Mesenchymal stem cell (in vitro differentiated cells and primary cell): ENCODE results near the gene ACAP1. TPM values are rescaled to one million over a fixed set of nuclear protein-coding genes. Genes with fewer than 3 reads are reported as not detected.

Source experiments
- DNase-seq: peaks from one replicate; pipeline ENCODE4 v3.0.0-alpha.2; 2013
- H2AFZ ChIP-seq: one replicate; pipeline ENCODE4 v1.6.1; 2013; ENCODE audit warnings: low read depth, mild to moderate bottlenecking, control low read depth, inconsistent platforms, low read length, moderate library complexity
- H2AK5ac ChIP-seq: 2 replicates; pipeline ENCODE4 v1.6.1; 2013; ENCODE audit warnings: low read length, moderate library complexity, mild to moderate bottlenecking, inconsistent platforms; ENCODE audit not compliant: severe bottlenecking
- H2BK120ac ChIP-seq: one replicate; pipeline ENCODE4 v1.6.1; 2013; ENCODE audit warnings: low read depth, mild to moderate bottlenecking, inconsistent platforms, low read length, moderate library complexity
- H2BK12ac ChIP-seq, 2 experiments: one replicate each; pipeline ENCODE4 v1.6.1; 2013; ENCODE audit warnings: inconsistent platforms in 2 of 2, low read length in 2 of 2, mild to moderate bottlenecking in 2 of 2, moderate library complexity in 2 of 2, control low read depth in 1 of 2
- H2BK15ac ChIP-seq: one replicate; pipeline ENCODE4 v1.6.1; 2013; ENCODE audit warnings: mild to moderate bottlenecking, low read depth, inconsistent platforms; ENCODE audit not compliant: poor library complexity, severe bottlenecking
- H2BK5ac ChIP-seq: 2 replicates; pipeline ENCODE4 v1.6.1; 2013; ENCODE audit warnings: low read depth, mild to moderate bottlenecking, low read length, control low read depth, inconsistent platforms; ENCODE audit not compliant: poor library complexity, severe bottlenecking
- H3K14ac ChIP-seq, 2 experiments: one replicate each; pipeline ENCODE4 v1.6.1; 2013; ENCODE audit warnings: inconsistent platforms in 2 of 2, low read length in 2 of 2, control low read depth in 1 of 2, mild to moderate bottlenecking in 1 of 2, moderate library complexity in 1 of 2
- H3K18ac ChIP-seq, 2 experiments: one replicate each; pipeline ENCODE4 v1.6.1; 2013; ENCODE audit warnings: inconsistent platforms in 2 of 2, low read length in 2 of 2, control low read depth in 1 of 2, low read depth in 1 of 2, mild to moderate bottlenecking in 1 of 2
- H3K23ac ChIP-seq, 2 experiments: one replicate each; pipeline ENCODE4 v1.6.1; 2013; ENCODE audit warnings: inconsistent platforms in 2 of 2, low read length in 2 of 2, mild to moderate bottlenecking in 2 of 2, moderate library complexity in 2 of 2, control low read depth in 1 of 2
- H3K27ac ChIP-seq: 2 replicates; pipeline ENCODE4 v1.5.1; 2013; ENCODE audit warnings: mild to moderate bottlenecking, moderate library complexity, low read length, control low read depth, inconsistent platforms; ENCODE audit not compliant: poor library complexity, severe bottlenecking
- H3K27me3 ChIP-seq, 2 experiments: 2 replicates each; pipeline versions ENCODE4 v1.6.1 to v1.7.0; 2013; ENCODE audit warnings: low read length in 2 of 2, mild to moderate bottlenecking in 2 of 2, moderate library complexity in 2 of 2, control low read depth in 1 of 2, inconsistent platforms in 1 of 2; ENCODE audit not compliant: control insufficient read depth in 1 of 2, insufficient read depth in 1 of 2
- H3K36me3 ChIP-seq, 2 experiments: 2 replicates each; pipeline versions ENCODE4 v1.6.1 to v1.7.0; 2013; ENCODE audit warnings: low read length in 2 of 2, control low read depth in 1 of 2, inconsistent platforms in 1 of 2, low read depth in 1 of 2, mild to moderate bottlenecking in 1 of 2; ENCODE audit not compliant: insufficient read depth in 2 of 2, control insufficient read depth in 1 of 2
- H3K4ac ChIP-seq, 2 experiments: one replicate each; pipeline ENCODE4 v1.6.1; 2013; ENCODE audit warnings: inconsistent platforms in 2 of 2, low read length in 2 of 2, mild to moderate bottlenecking in 2 of 2, moderate library complexity in 2 of 2, control low read depth in 1 of 2, low read depth in 1 of 2
- H3K4me1 ChIP-seq: 2 replicates; pipeline ENCODE4 v1.6.1; 2013; ENCODE audit warnings: low read depth, low read length, control low read depth; ENCODE audit not compliant: control insufficient read depth, insufficient read depth
- H3K4me2 ChIP-seq: 2 replicates; pipeline ENCODE4 v1.6.1; 2013; ENCODE audit warnings: low read length, mild to moderate bottlenecking, inconsistent platforms; ENCODE audit not compliant: poor library complexity, severe bottlenecking
- H3K4me3 ChIP-seq, 2 experiments: 2 replicates each; pipeline versions ENCODE4 v1.5.1 to v1.7.0; 2013; ENCODE audit warnings: low read length in 2 of 2, mild to moderate bottlenecking in 2 of 2, control low read depth in 1 of 2, low read depth in 1 of 2; ENCODE audit not compliant: insufficient read depth in 1 of 2
- H3K79me1 ChIP-seq: replicated peaks from 2 replicates; pipeline ENCODE4 v1.6.1; 2013; ENCODE audit warnings: mild to moderate bottlenecking, control low read depth, low read length, inconsistent platforms; ENCODE audit not compliant: poor library complexity, severe bottlenecking
- H3K9ac ChIP-seq: 2 replicates; pipeline ENCODE4 v1.7.0; 2013; ENCODE audit warnings: mild to moderate bottlenecking, low read length, moderate library complexity
- H3K9me3 ChIP-seq: 2 replicates; pipeline ENCODE4 v1.7.0; 2013; ENCODE audit warnings: mild to moderate bottlenecking, low read length; ENCODE audit not compliant: control insufficient read depth
- H4K8ac ChIP-seq: one replicate; pipeline ENCODE4 v1.6.1; 2013; ENCODE audit warnings: inconsistent platforms, mild to moderate bottlenecking, low read length, moderate library complexity
- H4K91ac ChIP-seq: one replicate; pipeline ENCODE4 v1.6.1; 2013; ENCODE audit warnings: mild to moderate bottlenecking, low read length, inconsistent platforms
- WGBS: methylation state at CpG from one replicate; pipeline ENCODE4 v1.1.7; 2013; ENCODE audit warnings: mixed read lengths; 5-methylcytosine and 5-hydroxymethylcytosine counted together
- small RNA-seq: library from polyadenylated mRNA; stranded (forward); fragments of <200 nt; extraction: miRNeasy Mini kit (QIAGEN cat#:217004); gene quantifications from one replicate; pipeline ENCODE3, GENCODE V24; 2013; ENCODE audit warnings: low read depth

The ACAP1 gene

GRCh38 chr17:7396147-7396546, 59.8 kb downstream of the ACAP1 start:
- peaks cover 13% of the 10 kb centered on the region for H3K79me1 ChIP-seq
- H2BK12ac ChIP-seq: no peak overlapping the region
- no peak overlapping the region for H4K91ac ChIP-seq
- no peaks in the 10 kb centered on the region for H3K9me3 ChIP-seq
- H2AFZ ChIP-seq: no peak overlapping the region
- no peak overlapping the region for H3K4ac ChIP-seq
- H2BK15ac ChIP-seq: no peak overlapping the region
- peaks cover 22% of the 10 kb centered on the region for H3K4me1 ChIP-seq
- no peaks in the 10 kb centered on the region for H3K27me3 ChIP-seq
- H3K36me3 ChIP-seq: peaks cover 17 to 18% of the 10 kb centered on the region in 2 experiments
- WGBS: 89% methylated on average over 4 of the region's 4 CpGs
- H3K18ac ChIP-seq: no peak overlapping the region
- H3K14ac ChIP-seq: no peak overlapping the region
- H3K23ac ChIP-seq: no peak overlapping the region
- no peak overlapping the region for H2BK5ac ChIP-seq
- no peak for DNase-seq
- H2BK120ac ChIP-seq: no peak overlapping the region
- peak overlapping the region; percentile 63 for H4K8ac ChIP-seq
- no peak overlapping the region for H3K27ac ChIP-seq
- no peak overlapping the region for H3K4me3 ChIP-seq
- no peak overlapping the region for H3K9ac ChIP-seq
- no peak overlapping the region for H3K4me2 ChIP-seq
- H2AK5ac ChIP-seq: peak overlapping the region; percentile 76

GRCh38 chr17:7398612-7399011, 62.3 kb downstream of the ACAP1 start:
- no peak overlapping the region for H3K4ac ChIP-seq
- H3K36me3 ChIP-seq: no peaks in the 10 kb centered on the region
- no peak overlapping the region for H2BK15ac ChIP-seq

More at GRCh38 chr17:7398612-7399011, 62.3 kb downstream of the ACAP1 start:
- Histone ChIP-seq H3K27ac (no peak overlapping the region), H2BK5ac (no peak overlapping the region), H3K4me2 (no peak overlapping the region), H3K4me1 (peaks cover 17% of the 10 kb centered on the region), H2BK120ac (no peak overlapping the region), H4K8ac (no peak overlapping the region), H2AK5ac (no peak overlapping the region), H4K91ac (no peak overlapping the region), H3K14ac (no peak overlapping the region), H3K9ac (no peak overlapping the region), H2BK12ac (no peak overlapping the region), H3K79me1 (peaks cover 4% of the 10 kb centered on the region), H3K4me3 (no peak overlapping the region), H3K18ac (no peak overlapping the region), H3K23ac (no peak overlapping the region), H3K27me3 (no peaks in the 10 kb centered on the region), H2AFZ (no peak overlapping the region), H3K9me3 (no peaks in the 10 kb centered on the region)
- no peak for DNase-seq
- WGBS: 83% methylated on average over 1 of the region's 2 CpGs

Small RNA genes lying within 50 kb of the gene (small RNA-seq; reads per million reads assigned to genes)
- not detected for gene AC026954.2
